ENCODE measurements around the gene SEMA5B.

SEMA5B gene

GRCh38 chr3:123021996-123022510 is 5.5 kb downstream of the SEMA5B start:
- DNase-seq, result no peak

- DNase-seq, result no peak
Observed at GRCh38 chr3:123021388-123021787, 6.2 kb downstream of the SEMA5B start.

GRCh38 chr3:123020709-123021108 is 6.9 kb downstream of the SEMA5B start:
- no peak for DNase-seq

- DNase-seq, result no peak
Observed at GRCh38 chr3:123019591-123019990, 8.0 kb downstream of the SEMA5B start.

GRCh38 chr3:123019161-123019560 is 8.4 kb downstream of the SEMA5B start:
- DNase-seq, result no peak

- DNase-seq, result no peak
Observed at GRCh38 chr3:123018683-123019082, 8.9 kb downstream of the SEMA5B start.

- no peak for DNase-seq
Observed at GRCh38 chr3:123015596-123015995, 12.0 kb downstream of the SEMA5B start.

GRCh38 chr3:123013876-123014275 is 13.7 kb downstream of the SEMA5B start:
- no peak for DNase-seq

- DNase-seq, result no peak
Observed at GRCh38 chr3:123012652-123013051, 14.9 kb downstream of the SEMA5B start.

- no peak for DNase-seq
Observed at GRCh38 chr3:123011447-123011846, 16.1 kb downstream of the SEMA5B start.

GRCh38 chr3:123008840-123009239 is 18.7 kb downstream of the SEMA5B start:
- no peak for DNase-seq

GRCh38 chr3:123006609-123007008 is 21.0 kb downstream of the SEMA5B start:
- DNase-seq, result no peak

GRCh38 chr3:123005291-123005690 is 22.3 kb downstream of the SEMA5B start:
- no peak for DNase-seq

GRCh38 chr3:123004201-123004918 is 23.2 kb downstream of the SEMA5B start:
- no peak for DNase-seq

GRCh38 chr3:123002749-123003497 is 24.6 kb downstream of the SEMA5B start:
- no peak for DNase-seq

- no peak for DNase-seq
Observed at GRCh38 chr3:123002100-123002748, 25.3 kb downstream of the SEMA5B start.

- DNase-seq, result no peak
Observed at GRCh38 chr3:122998856-122999255, 28.7 kb downstream of the SEMA5B start.

- no peak for DNase-seq
Observed at GRCh38 chr3:122998206-122998605, 29.4 kb downstream of the SEMA5B start.

GRCh38 chr3:122996038-122996580 is 31.5 kb downstream of the SEMA5B start:
- no peak for DNase-seq

- no peak for DNase-seq
Observed at GRCh38 chr3:122994954-122995353, 32.6 kb downstream of the SEMA5B start.

GRCh38 chr3:122993124-122993978 is 34.2 kb downstream of the SEMA5B start:
- DNase-seq, result no peak

- DNase-seq, result no peak
Observed at GRCh38 chr3:122992676-122993075, 34.9 kb downstream of the SEMA5B start.

Measured in stimulated activated CD4-positive, alpha-beta T cell treated with anti-CD3 and anti-CD28 coated beads, Interleukin-12 subunit alpha, Interleukin-12 subunit beta, amount 100 ng/mL, for 4 hours (primary cell).